Smooth muscle cell (in vitro differentiated cells): ENCODE measurements around the gene EHD2. TPM values are rescaled to one million over a fixed set of nuclear protein-coding genes. Genes with fewer than 3 reads are reported as not detected.
"Not testable (repeated sequence)": the region's sequence is repeated elsewhere in the genome, so short reads cannot be mapped to it uniquely, and the experiment has no call there.

Experiments
- DNase-seq: peaks from one replicate; lab custom pipeline; 2025; ENCODE audit not compliant: unreplicated experiment; lab: John Stamatoyannopoulos, UW
- H2AFZ ChIP-seq: fragments of 200-600 bp; sonication (generic); 2 replicates; pipeline ENCODE4 v1.6.0; 2016; ENCODE audit warnings: antibody characterized with exemption, low read depth, mild to moderate bottlenecking
- H3F3A ChIP-seq: fragments of 200-600 bp; sonication (generic); 2 replicates; pipeline ENCODE4 v1.6.0; 2017; ENCODE audit warnings: antibody characterized with exemption, low read depth
- H3K27ac ChIP-seq: fragments of 200-600 bp; sonication (generic); 2 replicates; pipeline ENCODE4 v1.5.1; 2016; ENCODE audit warnings: low read depth, mild to moderate bottlenecking
- H3K27me3 ChIP-seq: fragments of 200-600 bp; sonication (generic); 2 replicates; pipeline ENCODE4 v1.6.1; 2016; ENCODE audit warnings: low read depth, mild to moderate bottlenecking
- H3K36me3 ChIP-seq: fragments of 200-600 bp; sonication (generic); 2 replicates; pipeline ENCODE4 v1.5.1; 2016; ENCODE audit warnings: low read depth
- H3K4me1 ChIP-seq: fragments of 200-600 bp; sonication (generic); 2 replicates; pipeline ENCODE4 v1.5.1; 2016; ENCODE audit warnings: low read depth
- H3K4me2 ChIP-seq: fragments of 200-600 bp; sonication (generic); 2 replicates; pipeline ENCODE4 v1.6.0; 2016; ENCODE audit warnings: mild to moderate bottlenecking
- H3K4me3 ChIP-seq: fragments of 200-600 bp; sonication (generic); 2 replicates; pipeline ENCODE4 v1.5.1; 2016; ENCODE audit warnings: mild to moderate bottlenecking
- H3K79me2 ChIP-seq: fragments of 200-600 bp; sonication (generic); 2 replicates; pipeline ENCODE4 v1.6.0; 2016; ENCODE audit warnings: low read depth, mild to moderate bottlenecking
- H3K9ac ChIP-seq: fragments of 200-600 bp; sonication (generic); 2 replicates; pipeline ENCODE4 v1.6.0; 2016; ENCODE audit warnings: low read depth
- H3K9me3 ChIP-seq: fragments of 200-600 bp; sonication (generic); replicated peaks from 2 replicates; pipeline ENCODE4 v1.5.1; 2016; ENCODE audit warnings: low read depth
- H4K20me1 ChIP-seq: fragments of 200-600 bp; sonication (generic); 2 replicates; pipeline ENCODE4 v1.6.0; 2016; ENCODE audit warnings: low read depth
- CTCF ChIP-seq: fragments of 200-600 bp; sonication (generic); IDR thresholded peaks from 2 replicates; pipeline ENCODE4 v1.5.1; 2017; ENCODE audit warnings: borderline replicate concordance, mild to moderate bottlenecking, antibody characterized with exemption; ENCODE audit not compliant: insufficient read depth, poor library complexity, severe bottlenecking
- WGBS: methylation state at CpG from one replicate; pipeline ENCODE4 v1.1.7; 2016; ENCODE audit warnings: low lambda C conversion rate; 5-methylcytosine and 5-hydroxymethylcytosine counted together
- polyA plus RNA-seq: library from polyadenylated mRNA; unstranded; fragments of >200 nt; fragmentation: Nextera tagmentation; extraction: Ambion mirVana; gene quantifications from 2 replicates; pipeline ENCODE4 v1.2.1, GENCODE V29; 2016
- total RNA-seq: library from RNA; depleted of rRNA; stranded (reverse); fragments of >200 nt; gene quantifications from 2 replicates; pipeline ENCODE4 v1.2.3, GENCODE V29; 2014

Gene EHD2
- total and polyA plus RNA-seq, 2 experiments from 2014 or later, result 65.6 to 200 TPM

- Histone ChIP-seq H3K4me2 (no peak overlapping the region), H4K20me1 (peaks cover 5% of the 10 kb centered on the region), H3K4me3 (no peak overlapping the region), H3K27ac (no peak overlapping the region), H2AFZ (no peak overlapping the region), H3K27me3 (no peaks in the 10 kb centered on the region), H3K9ac (no peak overlapping the region), H3K79me2 (no peaks in the 10 kb centered on the region), H3K4me1 (no peaks in the 10 kb centered on the region), H3K9me3 (no peaks in the 10 kb centered on the region), H3K36me3 (peaks cover 3% of the 10 kb centered on the region), H3F3A (peaks cover 5% of the 10 kb centered on the region)
- 82% methylated on average over 3 of the region's 3 CpGs for WGBS
- DNase-seq, result no peak
- no peak for TF ChIP-seq CTCF
Observed at GRCh38 chr19:47762151-47762550, 48.9 kb downstream of the EHD2 start.

- H3K27ac ChIP-seq, result no peak overlapping the region
- WGBS, result 87% methylated on average over 18 of the region's 18 CpGs
- peaks cover 5% of the 10 kb centered on the region for H3F3A ChIP-seq
- no peak overlapping the region for H3K9ac ChIP-seq
- H2AFZ ChIP-seq, result no peak overlapping the region
- no peaks in the 10 kb centered on the region for H3K79me2 ChIP-seq
- H4K20me1 ChIP-seq, result peaks cover 5% of the 10 kb centered on the region
- TF ChIP-seq CTCF, result no peak
- peaks cover 3% of the 10 kb centered on the region for H3K36me3 ChIP-seq
- H3K27me3 ChIP-seq, result no peaks in the 10 kb centered on the region
- H3K9me3 ChIP-seq, result no peaks in the 10 kb centered on the region
- no peak for DNase-seq
- no peak overlapping the region for H3K4me3 ChIP-seq
- H3K4me1 ChIP-seq, result no peaks in the 10 kb centered on the region
- H3K4me2 ChIP-seq, result no peak overlapping the region
Observed at GRCh38 chr19:47762615-47763308, 49.5 kb downstream of the EHD2 start.

- H3K27me3 ChIP-seq, H3F3A ChIP-seq, H3K9ac ChIP-seq, H2AFZ ChIP-seq, DNase-seq, H3K9me3 ChIP-seq, H4K20me1 ChIP-seq, H3K4me1 ChIP-seq, H3K36me3 ChIP-seq, H3K79me2 ChIP-seq, H3K4me2 ChIP-seq, H3K27ac ChIP-seq, H3K4me3 ChIP-seq: not testable (repeated sequence)
- 96% methylated on average over 3 of the region's 3 CpGs for WGBS
Observed at GRCh38 chr19:47764705-47765104, 51.5 kb downstream of the EHD2 start.

GRCh38 chr19:47765523-47766358, 52.5 kb downstream of the EHD2 start:
- no peak for DNase-seq
- 23% methylated on average over 18 of the region's 19 CpGs for WGBS
- H4K20me1 ChIP-seq, result no peaks in the 10 kb centered on the region
- no peaks in the 10 kb centered on the region for H3K9me3 ChIP-seq
- no peaks in the 10 kb centered on the region for H3K36me3 ChIP-seq
- H3F3A ChIP-seq, result peaks cover 5% of the 10 kb centered on the region
- H3K4me2 ChIP-seq, result peak overlapping the region; percentile 44
- H3K4me1 ChIP-seq, result peaks cover 3% of the 10 kb centered on the region
- H3K4me3 ChIP-seq, result no peak overlapping the region
- H3K9ac ChIP-seq, result no peak overlapping the region
- no peak overlapping the region for H2AFZ ChIP-seq
- H3K27ac ChIP-seq, result no peak overlapping the region
- TF ChIP-seq CTCF, result peak; percentile 60
- H3K79me2 ChIP-seq, result no peaks in the 10 kb centered on the region
- H3K27me3 ChIP-seq, result no peaks in the 10 kb centered on the region
